HEK293 (cell line): Measurements from ENCODE around the gene PYGM.

Experiments used
- CTCF ChIA-PET: fragments of 350-600 bp; formaldehyde crosslinking; extraction: SDS; loops from one replicate; lab custom pipeline; 2021; ENCODE audit warnings: antibody characterized with exemption; lab: Yijun Ruan, JAX
- POLR2A ChIA-PET: fragments of 300-600 bp; formaldehyde crosslinking; extraction: SDS; loops from one replicate; lab custom pipeline; 2020; ENCODE audit warnings: antibody characterized with exemption, inconsistent platforms; lab: Yijun Ruan, JAX
- H3K27ac ChIP-seq: fragments of 200-500 bp; sonication (Bioruptor generic); 2 replicates; pipeline ENCODE4 v1.5.1; 2014; ENCODE audit warnings: low read depth, low read length, control low read depth, inconsistent platforms; ENCODE audit errors: extremely low read depth
- H3K36me3 ChIP-seq, 2 experiments: fragments of 200-500 bp in 1 of 2; sonication (Bioruptor generic) in 1 of 2; 1 replicate in 1 of 2; 2 replicates in 1 of 2; pipeline ENCODE4 v1.5.1; 2014 to 2017; ENCODE audit warnings: inconsistent platforms in 2 of 2, low read length in 2 of 2; ENCODE audit not compliant: control insufficient read depth in 2 of 2, insufficient read depth in 1 of 2
- H3K4me1 ChIP-seq: fragments of 200-500 bp; sonication (Bioruptor generic); 2 replicates; pipeline ENCODE4 v1.5.1; 2014; ENCODE audit warnings: mild to moderate bottlenecking, low read length, inconsistent platforms; ENCODE audit not compliant: control insufficient read depth, insufficient read depth
- H3K4me3 ChIP-seq: 2 replicates; pipeline ENCODE4 v1.5.1; 2011; ENCODE audit warnings: low read depth, mild to moderate bottlenecking, control low read depth, low read length, moderate library complexity
- H3K9me3 ChIP-seq: fragments of 200-500 bp; sonication (Bioruptor generic); 2 replicates; pipeline ENCODE4 v1.5.1; 2014; ENCODE audit warnings: low read depth, low read length, inconsistent platforms; ENCODE audit not compliant: control insufficient read depth, insufficient read depth
- CTCF ChIP-seq: fragments of 450-650 bp; formaldehyde crosslinking; IDR thresholded peaks from 2 replicates; pipeline ENCODE4 v1.5.1; 2016; ENCODE audit warnings: missing biosample characterization, missing genetic modification characterization
- GLIS2 ChIP-seq: fragments of 450-650 bp; formaldehyde crosslinking; IDR thresholded peaks from 2 replicates; pipeline ENCODE4 v1.5.1; 2016; ENCODE audit warnings: missing biosample characterization, missing genetic modification characterization
- PRDM10 ChIP-seq: fragments of 450-650 bp; formaldehyde crosslinking; IDR thresholded peaks from 2 replicates; pipeline ENCODE4 v1.5.1; 2016; ENCODE audit warnings: missing biosample characterization, missing genetic modification characterization
- SP2 ChIP-seq: fragments of 450-650 bp; formaldehyde crosslinking; IDR thresholded peaks from 2 replicates; pipeline ENCODE4 v1.5.1; 2016; ENCODE audit warnings: missing biosample characterization, missing genetic modification characterization
- SP3 ChIP-seq: fragments of 450-650 bp; formaldehyde crosslinking; IDR thresholded peaks from 2 replicates; pipeline ENCODE4 v1.5.1; 2016; ENCODE audit warnings: missing biosample characterization, missing genetic modification characterization
- ZBTB11 ChIP-seq: fragments of 450-650 bp; formaldehyde crosslinking; conservative IDR thresholded peaks from 2 replicates; pipeline ENCODE4 v1.5.1; 2016; ENCODE audit warnings: low read depth, missing biosample characterization, missing genetic modification characterization
- ZNF335 ChIP-seq: fragments of 450-650 bp; formaldehyde crosslinking; conservative IDR thresholded peaks from 2 replicates; pipeline ENCODE4 v1.5.1; 2016; ENCODE audit warnings: missing biosample characterization, missing genetic modification characterization
- ZNF596 ChIP-seq: fragments of 450-650 bp; IDR thresholded peaks from 2 replicates; pipeline ENCODE4 v1.5.0; 2018; ENCODE audit warnings: missing biosample characterization, mild to moderate bottlenecking, missing genetic modification characterization, moderate library complexity
- ZNF639 ChIP-seq: fragments of 450-650 bp; formaldehyde crosslinking; IDR thresholded peaks from 2 replicates; pipeline ENCODE4 v1.5.1; 2016; ENCODE audit warnings: missing biosample characterization, missing genetic modification characterization
- ZNF654 ChIP-seq: fragments of 450-650 bp; formaldehyde crosslinking; IDR thresholded peaks from 2 replicates; pipeline ENCODE4 v1.5.1; 2016; ENCODE audit warnings: low read depth, missing biosample characterization, missing genetic modification characterization
- ZSCAN16 ChIP-seq: fragments of 450-650 bp; formaldehyde crosslinking; IDR thresholded peaks from 2 replicates; pipeline ENCODE4 v1.5.1; 2016; ENCODE audit warnings: missing biosample characterization, missing genetic modification characterization
- ZXDB ChIP-seq: fragments of 450-650 bp; formaldehyde crosslinking; IDR thresholded peaks from 2 replicates; pipeline ENCODE4 v1.5.1; 2016; ENCODE audit warnings: missing biosample characterization, missing genetic modification characterization

PYGM gene

GRCh38 chr11:64804346-64805210 lies 44.8 kb upstream of the PYGM start (continued):
- TF ChIP-seq CTCF (tag by site-specific recombination) (peak; percentile 29; the same call in 1 of the 2 replicates), ZXDB (tag by site-specific recombination) (no peak), GLIS2 (tag by site-specific recombination) (0 out of 2 replicates have a peak, but pooled peaks have one; percentile 32), ZBTB11 (tag by site-specific recombination) (no peak), ZSCAN16 (tag by site-specific recombination) (no peak), ZNF639 (tag by site-specific recombination) (no peak), ZNF596 (tag by site-specific recombination) (no peak), ZNF654 (tag by site-specific recombination) (peak; percentile 32)

GRCh38 chr11:64803846-64804345 lies 44.1 kb upstream of the PYGM start:
- POLR2A ChIA-PET, result interaction anchor here (0.6 to 2.3 kb wide), 3 partner anchors 9 to 76 kb away, joined by 3 to 24 read pairs (median 8); partner anchors contain the start of gene SF1
- H3K4me1 ChIP-seq, result peaks cover 4% of the 10 kb centered on the region

More at GRCh38 chr11:64803846-64804345, 44.1 kb upstream of the PYGM start:
- Histone ChIP-seq H3K27ac (no peak overlapping the region), H3K9me3 (no peaks in the 10 kb centered on the region), H3K4me3 (peak overlapping the region; percentile 47), H3K36me3 (peaks cover 0 to 54% of the 10 kb centered on the region in 2 experiments; a peak in 2 of 3 replicates)
- no peak for TF ChIP-seq PRDM10 (tag by site-specific recombination)
- TF ChIP-seq ZNF335, result peak; percentile 77
- TF ChIP-seq SP2 (tag by site-specific recombination), result peak; percentile 16; the same call in 1 of the 2 replicates
- TF ChIP-seq SP3 (tag by site-specific recombination), result peak; percentile 25; the same call in 1 of the 2 replicates
- no peak for TF ChIP-seq ZSCAN16 (tag by site-specific recombination)
- CTCF ChIA-PET, result interaction anchor here (0.5 to 1.3 kb wide), 6 partner anchors 10 to 105 kb away, joined by 3 to 5 read pairs (median 3); no protein-coding TSS in a partner anchor
